ENCODE measurements around the gene B3GAT1. TPM values are rescaled to one million over a fixed set of nuclear protein-coding genes. Genes with fewer than 3 reads are reported as not detected.

B3GAT1 gene
- total RNA-seq, 1 experiment from 2014 or later = 3.7 TPM

- H3K36me3 ChIP-seq (ENCODE audit: insufficient read depth, low read length, poor library complexity, severe bottlenecking) = no peaks in the 10 kb centered on the region
- H3K27me3 ChIP-seq (replicated peaks; ENCODE audit: insufficient read depth, low read depth, low read length, poor library complexity) = no peaks in the 10 kb centered on the region
- no peak overlapping the region for H3K27ac ChIP-seq (ENCODE audit: low read depth, low read length, poor library complexity, severe bottlenecking)
- ChIA-PET CTCF (no interaction called here), POLR2A (ENCODE audit: low non-redundant PET) (no interaction called here)
- no peaks in the 10 kb centered on the region for H3K9me3 ChIP-seq (ENCODE audit: low read depth, low read length, poor library complexity, severe bottlenecking)
- no peak overlapping the region for H3K4me3 ChIP-seq (ENCODE audit: low read depth, low read length, poor library complexity, severe bottlenecking)
- H3K4me1 ChIP-seq (ENCODE audit: insufficient read depth, low read length, poor library complexity, severe bottlenecking) = no peaks in the 10 kb centered on the region
- no peak for TF ChIP-seq EZH2 (IDR thresholded peaks at IDR 0.05; ENCODE audit: borderline replicate concordance, low read depth, low read length, poor library complexity, severe bottlenecking)
- no peak for TF ChIP-seq CTCF (conservative IDR thresholded peaks at IDR 0.05; ENCODE audit: low read depth, low read length)
- intact Hi-C loops (cut with micrococcal nuclease; ENCODE audit: unreplicated experiment) = no loop called here
- BruUV-seq (replicated peaks) = no TSS peak
- no peak for DNase-seq (ENCODE audit: low spot score)
Observed at GRCh38 chr11:134382257-134382656, 29.8 kb downstream of the B3GAT1 start.

GRCh38 chr11:134380785-134381184 is 31.3 kb downstream of the B3GAT1 start:
- Histone ChIP-seq H3K27me3 (replicated peaks; ENCODE audit: insufficient read depth, low read depth, low read length, poor library complexity) (no peaks in the 10 kb centered on the region), H3K4me1 (ENCODE audit: insufficient read depth, low read length, poor library complexity, severe bottlenecking) (no peaks in the 10 kb centered on the region), H3K4me3 (ENCODE audit: low read depth, low read length, poor library complexity, severe bottlenecking) (no peak overlapping the region), H3K27ac (ENCODE audit: low read depth, low read length, poor library complexity, severe bottlenecking) (no peak overlapping the region), H3K36me3 (ENCODE audit: insufficient read depth, low read length, poor library complexity, severe bottlenecking) (no peaks in the 10 kb centered on the region), H3K9me3 (ENCODE audit: low read depth, low read length, poor library complexity, severe bottlenecking) (no peaks in the 10 kb centered on the region)
- TF ChIP-seq EZH2 (IDR thresholded peaks at IDR 0.05; ENCODE audit: borderline replicate concordance, low read depth, low read length, poor library complexity, severe bottlenecking) = no peak
- no peak for TF ChIP-seq CTCF (conservative IDR thresholded peaks at IDR 0.05; ENCODE audit: low read depth, low read length)
- no TSS peak for BruUV-seq (replicated peaks)
- intact Hi-C loops (cut with micrococcal nuclease; ENCODE audit: unreplicated experiment) = no loop called here
- ChIA-PET CTCF (no interaction called here), POLR2A (ENCODE audit: low non-redundant PET) (no interaction called here)
- no peak for DNase-seq (ENCODE audit: low spot score)

- CTCF ChIA-PET = no interaction called here
- no peak for DNase-seq (ENCODE audit: low spot score)
- intact Hi-C loops (cut with micrococcal nuclease; ENCODE audit: unreplicated experiment) = no loop called here
- H3K9me3 ChIP-seq (ENCODE audit: low read depth, low read length, poor library complexity, severe bottlenecking) = no peaks in the 10 kb centered on the region
- no peak overlapping the region for H3K4me3 ChIP-seq (ENCODE audit: low read depth, low read length, poor library complexity, severe bottlenecking)
- TF ChIP-seq EZH2 (IDR thresholded peaks at IDR 0.05; ENCODE audit: borderline replicate concordance, low read depth, low read length, poor library complexity, severe bottlenecking) (no peak), CTCF (conservative IDR thresholded peaks at IDR 0.05; ENCODE audit: low read depth, low read length) (no peak)
- no peaks in the 10 kb centered on the region for H3K36me3 ChIP-seq (ENCODE audit: insufficient read depth, low read length, poor library complexity, severe bottlenecking)
- no peaks in the 10 kb centered on the region for H3K4me1 ChIP-seq (ENCODE audit: insufficient read depth, low read length, poor library complexity, severe bottlenecking)
- H3K27ac ChIP-seq (ENCODE audit: low read depth, low read length, poor library complexity, severe bottlenecking) = no peak overlapping the region
- no peaks in the 10 kb centered on the region for H3K27me3 ChIP-seq (replicated peaks; ENCODE audit: insufficient read depth, low read depth, low read length, poor library complexity)
- POLR2A ChIA-PET (ENCODE audit: low non-redundant PET) = no interaction called here
- no TSS peak for BruUV-seq (replicated peaks)
Observed at GRCh38 chr11:134380229-134380628, 31.8 kb downstream of the B3GAT1 start.

All from A673 (cell line).